Measurements from ENCODE around the gene PDE3A. TPM values are rescaled to one million over a fixed set of nuclear protein-coding genes. Genes with fewer than 3 reads are reported as not detected.
"Not testable (repeated sequence)": the region's sequence is repeated elsewhere in the genome, so short reads cannot be mapped to it uniquely, and the experiment has no call there.

The PDE3A gene
- total and polyA plus RNA-seq, 8 donors, result 4.9 to 16.5 (median 12.6) TPM

- intact Hi-C loops (cut with DNase I), result no loop called here
- ATAC-seq, result no peak
- H3K4me3 ChIP-seq, result no peak overlapping the region
- DNase-seq, result no peak
- no peaks in the 10 kb centered on the region for H3K27me3 ChIP-seq
- no peaks in the 10 kb centered on the region for H3K36me3 ChIP-seq
- H3K27ac ChIP-seq, result no peak overlapping the region
- no peaks in the 10 kb centered on the region for H3K4me1 ChIP-seq
- TF ChIP-seq CTCF (IDR thresholded peaks at IDR 0.05), result no peak
- no peaks in the 10 kb centered on the region for H3K9me3 ChIP-seq
- no peak for FAIRE-seq
Observed at GRCh38 chr12:20377750-20378149, 9.4 kb downstream of the PDE3A start.

GRCh38 chr12:20382117-20382516, 13.8 kb downstream of the PDE3A start:
- 41 to 56% methylated on average over 2 of the region's 2 CpGs for WGBS, 2 donors
- H3K27ac ChIP-seq, result no peak overlapping the region
- no peaks in the 10 kb centered on the region for H3K4me1 ChIP-seq
- H3K27me3 ChIP-seq, result no peaks in the 10 kb centered on the region
- no peak overlapping the region for H3K4me3 ChIP-seq
- TF ChIP-seq CTCF (IDR thresholded peaks at IDR 0.05), result no peak
- intact Hi-C loops (cut with DNase I), result no loop called here
- no peaks in the 10 kb centered on the region for H3K36me3 ChIP-seq
- FAIRE-seq, result peak; percentile 29
- DNase-seq, result no peak
- no peak for ATAC-seq
- H3K9me3 ChIP-seq, result no peaks in the 10 kb centered on the region

- Histone ChIP-seq H3K9me3 (no peaks in the 10 kb centered on the region), H3K36me3 (no peaks in the 10 kb centered on the region), H3K27ac (no peak overlapping the region), H3K4me1 (no peaks in the 10 kb centered on the region), H3K27me3 (no peaks in the 10 kb centered on the region), H3K4me3 (no peak overlapping the region)
- intact Hi-C loops (cut with DNase I), result no loop called here
- ATAC-seq (no peak), FAIRE-seq (no peak), DNase-seq (no peak)
- 78 to 86% methylated on average over 2 of the region's 2 CpGs for WGBS, 2 donors
- no peak for TF ChIP-seq CTCF (IDR thresholded peaks at IDR 0.05)
Observed at GRCh38 chr12:20383612-20384011, 15.3 kb downstream of the PDE3A start.

- H3K9me3 ChIP-seq; H3K4me3 ChIP-seq; FAIRE-seq; H3K27ac ChIP-seq; H3K36me3 ChIP-seq; H3K27me3 ChIP-seq; H3K4me1 ChIP-seq; DNase-seq; ATAC-seq; intact Hi-C loops (cut with DNase I): not testable (repeated sequence)
- WGBS, 2 donors, result 83 to 95% methylated on average over 6 of the region's 6 CpGs
Observed at GRCh38 chr12:20384836-20385235, 16.5 kb downstream of the PDE3A start.

- WGBS, 2 donors, result 42% methylated on average over 4 of the region's 4 CpGs
- no peak overlapping the region for H3K27ac ChIP-seq
- FAIRE-seq (peak; percentile 59), DNase-seq (no peak), ATAC-seq (no peak)
- H3K27me3 ChIP-seq, result no peaks in the 10 kb centered on the region
- no peaks in the 10 kb centered on the region for H3K36me3 ChIP-seq
- intact Hi-C loops (cut with DNase I), result no loop called here
- H3K4me3 ChIP-seq, result no peak overlapping the region
- no peaks in the 10 kb centered on the region for H3K9me3 ChIP-seq
- H3K4me1 ChIP-seq, result no peaks in the 10 kb centered on the region
- no peak for TF ChIP-seq CTCF (IDR thresholded peaks at IDR 0.05)
Observed at GRCh38 chr12:20390846-20391245, 22.5 kb downstream of the PDE3A start.

GRCh38 chr12:20392339-20392738, 24.0 kb downstream of the PDE3A start:
- ATAC-seq, result no peak
- no peaks in the 10 kb centered on the region for H3K4me1 ChIP-seq
- H3K36me3 ChIP-seq, result no peaks in the 10 kb centered on the region
- no peak overlapping the region for H3K4me3 ChIP-seq
- H3K27ac ChIP-seq, result no peak overlapping the region
- FAIRE-seq, result no peak
- H3K27me3 ChIP-seq, result no peaks in the 10 kb centered on the region
- no peak for DNase-seq
- TF ChIP-seq CTCF (IDR thresholded peaks at IDR 0.05), result no peak
- intact Hi-C loops (cut with DNase I), result no loop called here
- no peaks in the 10 kb centered on the region for H3K9me3 ChIP-seq

Measured in pancreas (tissue), 10 donors.